ENCODE results near the gene ZNF407.

The ZNF407 gene

GRCh38 chr18:74589021-74589420 is 8.6 kb upstream of the ZNF407 start:
- DNase-seq (ENCODE audit: low read depth), result no peak

- no peak for DNase-seq (ENCODE audit: low read depth)
These were observed 7.9 kb upstream of the ZNF407 start for GRCh38 chr18:74589811-74590210.

GRCh38 chr18:74590671-74591070 is 7.0 kb upstream of the ZNF407 start:
- DNase-seq (ENCODE audit: low read depth), result no peak

- DNase-seq (ENCODE audit: low read depth), result no peak
These were observed 2.2 kb upstream of the ZNF407 start for GRCh38 chr18:74595431-74595830.

DNA sequence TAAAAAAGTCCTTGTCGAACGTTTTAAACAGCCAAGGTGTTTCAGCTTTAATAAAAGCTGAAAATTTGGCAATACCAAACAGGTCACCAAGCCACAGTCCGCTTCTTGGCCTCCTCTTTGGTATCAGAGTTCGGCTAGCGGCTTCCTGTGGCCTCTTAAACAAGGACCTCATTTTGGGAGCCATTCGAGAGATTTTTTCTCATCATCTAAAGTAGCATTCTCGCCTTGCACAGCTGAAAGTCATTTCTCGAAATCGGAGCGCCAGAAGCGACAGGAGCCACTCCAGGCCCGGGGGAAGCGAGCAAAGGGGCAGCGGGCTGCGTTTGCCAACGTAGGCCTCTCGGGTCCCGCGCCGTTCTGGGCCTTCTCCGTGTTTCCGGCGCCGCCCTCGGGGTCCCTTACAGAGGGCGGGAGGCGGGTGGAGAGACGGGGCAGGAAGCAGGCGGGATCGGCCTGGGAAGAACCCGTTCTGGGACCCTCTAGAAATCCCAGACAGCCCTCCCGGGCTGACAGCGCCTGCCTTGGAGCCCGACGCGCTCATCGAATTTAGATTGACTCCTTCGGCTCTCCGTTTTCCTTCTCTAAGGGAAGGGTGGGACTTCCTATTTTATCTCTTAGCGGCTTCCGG is 522 bp upstream of the ZNF407 start:
- peak; percentile 55 for DNase-seq (ENCODE audit: low read depth)

DNA sequence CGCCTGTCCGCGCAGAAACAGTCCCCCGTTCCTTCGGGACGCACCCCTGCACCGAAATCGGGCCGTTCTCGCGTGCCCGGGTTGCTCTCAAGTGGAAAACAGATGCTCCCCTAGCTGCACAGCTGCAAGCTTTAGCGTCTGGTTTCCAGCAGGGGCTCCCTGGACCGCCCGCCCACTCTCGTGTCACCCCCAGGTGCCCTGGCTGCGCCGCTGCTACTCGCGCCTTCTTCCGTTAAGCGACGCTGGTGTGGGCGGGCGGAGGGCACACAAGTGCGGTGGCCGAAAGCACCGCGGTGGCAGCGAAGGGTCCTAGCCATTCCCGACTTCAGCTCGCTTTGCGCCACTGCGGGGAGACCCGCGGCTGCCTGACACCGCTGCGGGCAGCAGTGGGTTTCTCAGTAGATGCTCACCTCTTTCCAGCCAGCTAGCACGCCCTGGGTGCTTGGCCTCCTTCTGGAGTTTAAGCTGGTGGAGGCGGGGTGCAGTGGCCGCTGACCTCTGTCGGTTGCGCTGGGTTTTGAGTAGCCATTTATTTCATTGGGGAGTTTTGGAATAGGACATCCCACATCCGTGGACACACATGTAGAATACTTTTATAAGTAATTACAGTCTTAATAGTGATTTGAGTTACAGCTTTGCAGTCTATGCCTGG is 806 bp downstream of the ZNF407 start:
- peak; percentile 58 for DNase-seq (ENCODE audit: low read depth)

GRCh38 chr18:74604361-74604760 is 6.7 kb downstream of the ZNF407 start:
- DNase-seq (ENCODE audit: low read depth), result no peak

DNA sequence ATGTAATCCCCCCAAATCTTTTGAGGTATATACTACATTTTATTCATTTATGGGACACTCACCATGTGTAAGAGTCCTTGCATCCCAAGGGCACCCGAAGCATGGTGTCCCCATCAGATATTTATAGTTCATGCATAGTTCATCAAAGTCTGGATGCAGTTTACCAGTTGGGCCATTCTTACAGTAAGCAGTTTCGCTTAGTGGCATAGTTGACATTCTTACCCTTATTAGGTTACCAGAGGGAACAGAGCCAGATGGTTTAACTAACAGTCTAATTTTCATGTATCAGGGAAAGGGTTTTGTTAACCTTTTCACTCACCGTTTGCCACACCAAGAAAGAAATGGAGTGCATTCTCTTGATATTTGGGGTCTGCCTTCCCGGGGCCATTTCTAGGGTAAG is 7.1 kb downstream of the ZNF407 start:
- DNase-seq (ENCODE audit: low read depth), result no peak

GRCh38 chr18:74608681-74609080 is 11.0 kb downstream of the ZNF407 start:
- DNase-seq (ENCODE audit: low read depth), result no peak

GRCh38 chr18:74609535-74609934 is 11.9 kb downstream of the ZNF407 start:
- DNase-seq (ENCODE audit: low read depth), result no peak

DNA sequence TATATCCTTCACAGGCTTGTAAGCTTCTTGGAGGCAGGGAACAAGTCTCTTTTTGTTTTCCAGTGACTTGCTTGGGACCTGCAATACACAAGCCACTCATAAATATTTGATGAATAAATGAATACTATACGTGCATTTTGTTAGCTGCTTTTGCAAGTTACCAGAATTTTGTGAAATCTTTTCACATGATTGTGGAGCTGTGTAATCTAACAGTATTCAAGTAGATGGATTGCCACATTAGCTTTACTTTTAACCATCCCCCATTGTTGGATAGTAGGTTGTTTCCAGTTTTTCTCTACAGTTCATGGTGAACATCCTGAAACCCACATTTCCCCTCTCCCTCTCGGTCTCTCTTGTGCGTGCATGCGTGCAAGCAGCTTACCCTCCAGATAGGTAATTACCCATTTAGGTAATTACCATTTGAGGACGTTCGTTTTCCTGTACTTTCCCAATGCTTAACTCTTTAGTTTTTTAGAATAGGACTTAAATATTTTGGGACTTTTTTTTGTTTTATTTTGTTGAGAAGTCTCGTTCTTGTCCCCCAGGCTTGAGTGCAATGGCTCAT is 12.5 kb downstream of the ZNF407 start:
- no peak for DNase-seq (ENCODE audit: low read depth)

DNA sequence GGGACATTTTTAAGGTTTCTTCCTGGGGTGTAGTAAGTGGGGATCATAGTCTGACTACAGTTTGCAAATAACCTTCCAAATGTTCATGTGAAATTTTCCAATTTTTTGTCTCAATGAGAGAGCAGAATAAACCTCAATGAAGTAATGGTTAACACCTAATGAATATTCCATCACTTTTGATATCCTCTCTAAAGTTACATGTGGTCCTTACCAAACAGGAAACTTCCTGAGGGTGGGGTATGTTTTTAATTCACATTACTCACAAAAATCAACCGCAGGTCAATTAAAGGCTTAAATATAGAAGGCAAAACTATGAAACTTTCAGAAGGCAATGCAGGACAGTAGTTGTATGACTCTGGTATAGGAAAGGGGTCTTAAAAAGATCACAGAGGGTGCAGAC is 13.2 kb downstream of the ZNF407 start:
- no peak for DNase-seq (ENCODE audit: low read depth)

DNA sequence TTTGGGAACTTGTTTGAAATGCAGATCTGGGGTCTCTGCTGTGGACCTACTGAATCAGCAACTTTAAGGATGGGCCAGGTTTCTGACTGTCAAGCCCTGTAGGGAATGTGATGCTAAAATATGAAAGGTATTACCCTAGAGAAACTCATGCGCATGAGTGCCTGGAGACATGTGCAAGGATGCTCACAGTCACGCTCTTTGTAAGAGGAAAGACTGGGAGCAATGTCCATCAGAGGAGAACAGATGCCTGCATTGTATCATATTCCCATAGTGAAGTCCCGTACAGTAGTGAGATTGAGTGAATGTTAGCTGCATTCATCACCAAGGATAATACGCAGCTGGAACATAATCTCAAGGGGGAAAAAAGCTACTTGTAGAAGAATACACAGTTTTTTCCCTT is 14.1 kb downstream of the ZNF407 start:
- no peak for DNase-seq (ENCODE audit: low read depth)

DNA sequence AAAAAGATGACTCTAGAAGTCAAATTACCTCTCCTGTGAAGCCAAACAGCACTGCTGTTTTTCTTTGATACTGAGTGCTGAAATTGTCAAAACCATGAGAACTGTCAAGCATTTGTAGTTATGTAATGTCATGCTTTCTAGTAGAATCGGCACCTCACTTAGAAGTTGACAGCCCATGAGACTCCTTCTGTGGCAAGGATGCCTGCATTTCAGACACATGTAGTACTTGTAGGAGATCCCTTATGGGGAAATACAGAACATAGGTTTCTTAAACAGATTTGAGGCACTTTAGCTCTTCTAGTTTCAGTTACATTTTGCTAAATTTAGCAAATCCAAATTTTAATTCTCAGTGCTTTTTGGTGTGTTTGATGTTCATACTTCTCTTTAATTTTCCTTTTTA is 15.7 kb downstream of the ZNF407 start:
- no peak for DNase-seq (ENCODE audit: low read depth)

DNA sequence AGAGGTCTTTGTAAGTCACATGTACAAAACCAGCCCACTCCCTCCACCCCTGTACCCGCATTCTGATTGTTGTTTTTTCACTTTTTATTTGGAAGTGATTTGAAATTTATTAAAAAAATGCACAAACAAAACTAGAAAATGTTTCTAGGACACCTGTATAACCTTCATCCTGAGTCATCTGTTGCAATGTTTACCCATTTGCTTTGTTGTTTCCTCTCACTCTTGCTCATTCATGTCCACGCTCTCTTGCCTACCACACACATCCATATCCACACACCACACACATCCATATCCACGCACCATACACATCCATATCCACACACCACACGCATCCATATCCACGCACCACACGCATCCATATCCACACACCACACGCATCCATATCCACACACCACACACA is 18.8 kb downstream of the ZNF407 start:
- DNase-seq (ENCODE audit: low read depth), result no peak

DNA sequence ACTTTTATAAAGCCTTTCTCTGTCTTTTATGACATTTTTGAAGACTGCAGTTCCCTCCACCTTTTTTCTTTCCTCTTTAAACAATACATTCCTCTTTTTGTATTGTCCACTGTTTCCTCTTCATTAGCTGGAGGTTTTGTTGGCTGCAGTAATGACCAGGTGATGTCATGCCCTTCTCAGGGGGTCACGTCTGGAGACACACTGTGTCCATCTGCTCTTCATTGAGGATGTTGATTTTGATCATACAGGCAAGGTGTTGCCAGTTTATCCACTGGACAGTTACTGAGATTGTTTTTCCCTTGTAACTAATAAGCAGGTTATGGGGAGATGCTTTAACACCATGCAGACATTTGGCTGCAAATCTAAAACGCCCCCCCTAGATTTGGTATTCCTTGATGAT is 19.8 kb downstream of the ZNF407 start:
- no peak for DNase-seq (ENCODE audit: low read depth)

DNA sequence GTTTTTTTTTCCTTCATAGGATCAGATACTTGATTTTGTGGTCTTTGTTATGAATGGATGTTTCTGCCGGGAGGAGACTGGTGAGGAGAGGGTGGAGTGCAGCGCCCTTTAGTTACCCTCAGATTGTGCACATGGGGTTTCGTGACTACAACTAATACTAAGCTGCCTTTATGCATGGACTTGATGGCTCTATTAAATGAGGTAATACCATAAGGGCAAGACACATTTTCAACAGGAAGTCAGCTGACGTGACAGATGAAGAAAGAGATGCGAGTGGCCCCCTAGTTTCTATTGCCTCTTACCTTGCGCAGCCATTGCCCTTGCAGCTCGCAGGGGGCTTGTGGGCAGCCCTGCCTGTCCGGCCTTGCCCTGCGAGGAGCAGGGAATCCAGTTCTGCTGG is 24.4 kb downstream of the ZNF407 start:
- DNase-seq (ENCODE audit: low read depth), result no peak

DNA sequence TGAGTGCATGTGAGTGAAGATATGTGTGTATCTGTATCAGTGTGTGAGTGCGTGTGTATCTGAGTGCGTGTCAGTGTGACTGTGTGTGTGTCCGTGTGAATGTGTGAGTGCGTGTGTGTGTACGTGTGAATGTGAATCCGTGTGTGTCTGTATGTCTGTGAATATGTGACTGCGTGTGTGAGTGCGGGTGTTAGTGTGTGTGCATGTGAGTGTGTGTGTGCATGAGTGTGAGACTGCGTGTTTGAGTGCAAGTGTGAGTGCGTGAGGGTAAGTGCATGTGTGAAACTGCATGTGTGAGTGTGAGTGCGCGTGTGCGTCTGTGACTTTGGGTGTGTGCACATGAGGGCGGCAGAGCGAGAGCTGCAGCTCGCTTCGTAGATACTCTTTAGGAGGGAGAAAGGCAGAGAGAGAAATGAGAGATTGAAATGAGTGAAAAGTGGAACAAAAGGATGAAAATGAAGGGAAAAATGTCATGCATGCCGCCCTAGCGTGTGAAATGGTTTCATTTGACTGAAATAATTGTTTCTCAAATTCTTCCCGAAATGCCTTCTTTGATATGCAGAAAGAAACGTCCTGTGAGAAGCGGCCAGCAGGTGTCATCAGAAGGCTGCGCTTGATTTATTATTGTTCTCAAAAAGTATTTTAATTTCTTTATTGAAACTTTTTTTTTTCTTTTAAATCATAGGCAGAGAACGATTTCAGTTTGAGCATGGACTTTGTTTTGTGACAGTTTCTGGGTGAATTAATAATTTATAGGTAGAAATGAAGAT is 25.6 kb downstream of the ZNF407 start:
- no peak for DNase-seq (ENCODE audit: low read depth)

- DNase-seq (ENCODE audit: low read depth), result no peak
These were observed 26.8 kb downstream of the ZNF407 start for GRCh38 chr18:74624466-74624865.

DNA sequence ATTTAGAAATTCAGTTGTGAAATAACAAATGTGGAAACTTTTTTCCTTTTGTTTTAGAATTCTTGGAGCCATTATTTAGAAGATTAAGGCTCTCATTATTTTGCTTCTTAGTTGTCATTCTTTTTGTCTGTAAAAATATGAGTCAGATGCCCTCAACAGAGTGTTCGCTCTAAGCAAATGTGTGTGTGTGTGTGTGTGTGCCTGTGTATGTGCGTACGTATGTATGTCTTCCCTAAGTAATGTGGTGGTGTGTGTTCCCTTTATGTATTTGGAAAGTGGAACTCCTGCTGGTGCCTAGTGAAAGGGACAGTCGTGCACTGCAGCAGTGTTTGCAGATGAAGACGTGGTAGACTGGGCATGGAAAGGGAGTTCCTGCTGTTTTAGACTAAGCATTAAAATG is 27.5 kb downstream of the ZNF407 start:
- DNase-seq (ENCODE audit: low read depth), result no peak

DNA sequence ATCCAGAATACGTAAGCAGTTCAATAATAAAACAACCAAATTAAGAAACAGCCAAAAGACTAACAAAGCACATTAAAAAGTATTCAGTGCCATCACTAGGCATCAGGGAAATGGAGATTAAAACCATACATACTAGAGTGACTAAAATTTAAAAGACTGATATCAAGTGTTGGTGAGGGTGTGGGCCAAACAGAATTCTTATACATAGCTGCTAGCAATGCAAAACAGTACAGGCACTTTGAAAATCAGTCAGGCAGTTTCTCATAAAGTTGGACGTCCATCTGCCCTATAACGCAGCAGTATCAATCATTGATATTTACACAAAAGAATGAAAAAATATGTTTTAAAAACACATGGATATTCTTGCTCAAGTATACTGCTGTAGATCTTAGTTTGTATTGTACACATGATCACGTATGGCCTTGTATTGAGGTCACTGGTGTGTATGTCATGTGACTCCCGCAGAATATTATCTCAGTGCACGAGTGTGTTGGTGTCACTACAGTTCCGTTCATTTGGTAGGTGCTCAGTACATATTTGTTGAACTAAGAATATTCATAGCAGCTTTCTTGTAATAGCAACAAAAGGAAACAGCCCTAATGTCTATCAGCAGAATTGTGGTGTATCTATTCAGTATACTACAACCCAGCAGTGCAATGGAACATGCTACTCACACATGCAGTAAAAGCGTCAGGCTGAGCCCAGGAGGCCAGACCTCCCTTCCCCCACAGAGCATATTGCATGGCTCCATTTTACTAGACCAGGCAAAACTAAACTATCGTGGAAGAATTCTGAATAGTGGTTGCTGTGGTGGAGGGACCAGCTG is 28.6 kb downstream of the ZNF407 start:
- no peak for DNase-seq (ENCODE audit: low read depth)

DNA sequence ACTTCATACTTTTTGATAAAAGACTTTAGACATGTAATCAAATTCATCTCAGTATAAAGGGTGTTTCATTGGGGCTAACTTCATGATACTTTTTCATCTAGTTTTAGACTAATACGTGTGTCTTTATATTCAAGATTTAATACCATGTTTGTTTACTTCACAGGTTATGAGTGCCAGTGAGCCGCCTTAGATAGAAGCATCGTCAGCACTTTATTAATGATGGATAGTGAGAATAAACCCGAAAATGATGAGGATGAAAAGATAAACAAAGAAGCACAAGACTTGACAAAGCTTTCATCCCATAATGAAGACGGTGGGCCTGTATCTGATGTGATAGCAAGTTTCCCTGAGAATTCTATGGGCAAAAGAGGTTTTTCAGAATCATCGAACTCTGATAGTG is 33.1 kb downstream of the ZNF407 start:
- DNase-seq (ENCODE audit: low read depth), result no peak
